K562 (cell line): ENCODE measurements around the gene NUB1. TPM values are rescaled to one million over a fixed set of nuclear protein-coding genes. Genes with fewer than 3 reads are reported as not detected.

Experiments
- ATAC-seq: fragments of 200-7000 bp; cut with Tn5 transposase; 3 replicates; pipeline ENCODE4 v1.9.1; 2020; ENCODE audit warnings: moderate library complexity
- BruUV-seq: library from RNA; stranded (reverse); fragments of 400-500 nt; replicated peaks from 2 replicates; lab custom pipeline; 2021; lab: Mats Ljungman, UMichigan
- CTCF ChIA-PET: fragments of 300-600 bp; formaldehyde crosslinking; extraction: SDS; loops from one replicate; lab custom pipeline; 2021; ENCODE audit warnings: low intra/inter-chr PET ratio; lab: Yijun Ruan, JAX
- POLR2A ChIA-PET: fragments of 300-600, 350-650 bp; sonication (Branson Sonifier 250); formaldehyde crosslinking; extraction: SDS; loops from one replicate; lab custom pipeline; 2021; ENCODE audit warnings: antibody characterized with exemption, inconsistent platforms; lab: Yijun Ruan, JAX
- DNase-seq, 4 experiments: peaks; one replicate each; pipeline versions ENCODE4 v3.0.0 to v3.0.0-alpha.2; 2011 to 2018; ENCODE audit warnings: low spot score in 3 of 4, mixed read lengths in 3 of 4; ENCODE audit errors: extremely low read depth in 1 of 4
- FAIRE-seq: peaks from 2 replicates; lab custom pipeline; 2011; peaks lifted over from hg19 to GRCh38; lab: Jason Lieb, UNC
- H2AFZ ChIP-seq: 2 replicates; pipeline ENCODE4 v1.6.0; 2011; ENCODE audit warnings: low read depth, low read length, control low read depth, inconsistent platforms
- H3K27ac ChIP-seq: fragments of 200-600 bp; 3 replicates; pipeline ENCODE4 v1.8.0; 2011; ENCODE audit warnings: low read depth, mild to moderate bottlenecking, control low read depth, inconsistent platforms, low read length, moderate library complexity, mixed read lengths; ENCODE audit errors: extremely low read depth
- H3K27me3 ChIP-seq, 2 experiments: fragments of 300-600 bp in 1 of 2; 2 replicates in 1 of 2; 3 replicates in 1 of 2; pipeline versions ENCODE4 v1.6.0 to v1.8.0; 2011; ENCODE audit warnings: inconsistent platforms in 2 of 2, low read length in 2 of 2, mild to moderate bottlenecking in 1 of 2, mixed read lengths in 1 of 2, moderate library complexity in 1 of 2; ENCODE audit not compliant: control insufficient read depth in 2 of 2, insufficient read depth in 2 of 2
- H3K36me3 ChIP-seq: fragments of 300-600 bp; 3 replicates; pipeline ENCODE4 v1.8.0; 2011; ENCODE audit warnings: mild to moderate bottlenecking, low read length, inconsistent platforms; ENCODE audit not compliant: control insufficient read depth, insufficient read depth
- H3K4me1 ChIP-seq, 2 experiments: fragments of 200-600 bp in 1 of 2; replicated peaks in 1 of 2; 2 replicates in 1 of 2; 3 replicates in 1 of 2; pipeline versions ENCODE4 v1.5.1 to v1.8.0; 2011; ENCODE audit warnings: inconsistent platforms in 2 of 2, low read length in 2 of 2, mild to moderate bottlenecking in 1 of 2, mixed read lengths in 1 of 2, moderate library complexity in 1 of 2; ENCODE audit not compliant: control insufficient read depth in 2 of 2, insufficient read depth in 2 of 2
- H3K4me2 ChIP-seq: 2 replicates; pipeline ENCODE4 v1.6.1; 2011; ENCODE audit warnings: low read length, control low read depth, inconsistent platforms, mixed read lengths; ENCODE audit not compliant: insufficient read depth
- H3K4me3 ChIP-seq: fragments of 200-600 bp; sonication (generic), shearing (Covaris generic); 2 replicates; pipeline ENCODE4 v1.5.1; 2016; ENCODE audit warnings: control low read depth, inconsistent platforms
- H3K79me2 ChIP-seq: fragments of 200-600 bp; 3 replicates; pipeline ENCODE4 v1.8.0; 2011; ENCODE audit warnings: low read length, inconsistent platforms; ENCODE audit not compliant: control insufficient read depth, insufficient read depth
- H3K9ac ChIP-seq, 2 experiments: 2 replicates each; pipeline versions ENCODE4 v1.6.0 to v1.6.1; 2011; ENCODE audit warnings: low read depth in 2 of 2, low read length in 2 of 2, control low read depth in 1 of 2, inconsistent platforms in 1 of 2, mild to moderate bottlenecking in 1 of 2, mixed read lengths in 1 of 2; ENCODE audit not compliant: insufficient read depth in 1 of 2
- H3K9me1 ChIP-seq: one replicate; pipeline ENCODE4 v1.6.0; 2011; ENCODE audit warnings: inconsistent platforms, mild to moderate bottlenecking, low read length, moderate library complexity; ENCODE audit not compliant: control insufficient read depth, insufficient read depth
- H3K9me3 ChIP-seq: replicated peaks from 2 replicates; pipeline ENCODE4 v1.5.1; 2011; ENCODE audit warnings: low read depth, low read length, inconsistent platforms; ENCODE audit not compliant: control insufficient read depth, insufficient read depth
- H4K20me1 ChIP-seq: replicated peaks from 2 replicates; pipeline ENCODE4 v1.6.1; 2011; ENCODE audit warnings: low read length, inconsistent platforms, mixed read lengths; ENCODE audit not compliant: control insufficient read depth, insufficient read depth
- BHLHE40 ChIP-seq: IDR thresholded peaks from 2 replicates; pipeline ENCODE4 v1.6.1; 2011; ENCODE audit warnings: low read length, improper control_type of control experiment
- CBX1 ChIP-seq: sonication (generic); IDR thresholded peaks from 2 replicates; pipeline ENCODE4 v1.6.1; 2016; ENCODE audit warnings: antibody characterized with exemption, low read depth, mild to moderate bottlenecking
- CCAR2 ChIP-seq: fragments of 200-400 bp; formaldehyde crosslinking; IDR thresholded peaks from 2 replicates; pipeline ENCODE4 v1.6.1; 2017; ENCODE audit warnings: mild to moderate bottlenecking, low read depth, low read length
- DMBX1 ChIP-seq: fragments of 250-450 bp; sonication (Bioruptor Pico); IDR thresholded peaks from 2 replicates; pipeline ENCODE4 v1.8.0; 2022; ENCODE audit warnings: inconsistent platforms, mild to moderate bottlenecking, moderate library complexity, borderline replicate concordance
- E2F3 ChIP-seq: fragments of 250-450 bp; sonication (Bioruptor Pico); IDR thresholded peaks from 2 replicates; pipeline ENCODE4 v1.4.0; 2020; ENCODE audit warnings: mild to moderate bottlenecking
- HNRNPH1 ChIP-seq: fragments of 200-400 bp; formaldehyde crosslinking; optimal IDR thresholded peaks from 2 replicates; pipeline ENCODE3; 2017; ENCODE audit warnings: low read depth, mild to moderate bottlenecking, low read length, moderate library complexity
- PURB ChIP-seq: sonication (generic); formaldehyde crosslinking; IDR thresholded peaks from 2 replicates; pipeline ENCODE4 v1.9.0; 2021; ENCODE audit warnings: low read depth, mild to moderate bottlenecking, missing genetic modification reagents
- SMARCA5 ChIP-seq: fragments of 450-650 bp; IDR thresholded peaks from 2 replicates; pipeline ENCODE4 v1.6.1; 2016
- SRSF9 ChIP-seq: fragments of 200-400 bp; formaldehyde crosslinking; IDR thresholded peaks from 2 replicates; pipeline ENCODE4 v1.6.1; 2017; ENCODE audit warnings: low read depth, low read length, borderline replicate concordance
- ZBTB11 ChIP-seq, 3 experiments: fragments of 200-800 bp in 1 of 3; fragments of 250-450 bp in 1 of 3; fragments of 450-650 bp in 1 of 3; sonication (Bioruptor Pico) in 1 of 3; sonication (Bioruptor generic) in 1 of 3; formaldehyde crosslinking in 1 of 3; IDR thresholded peaks; 2 replicates each; pipeline versions ENCODE4 v1.6.1 to v1.8.0; 2016 to 2022; ENCODE audit warnings: mild to moderate bottlenecking in 2 of 3, missing genetic modification characterization in 2 of 3, missing compliant biosample characterization in 1 of 3, moderate library complexity in 1 of 3
- ZC3H4 ChIP-seq: sonication (generic); formaldehyde crosslinking; IDR thresholded peaks from 2 replicates; pipeline ENCODE4 v1.9.0; 2021; ENCODE audit warnings: missing genetic modification reagents, borderline replicate concordance
- ZFP30 ChIP-seq: fragments of 250-450 bp; sonication (Bioruptor Pico); IDR thresholded peaks from 2 replicates; pipeline ENCODE4 v1.8.0; 2022; ENCODE audit warnings: moderate library complexity, mild to moderate bottlenecking, inconsistent platforms, borderline replicate concordance
- ZNF23 ChIP-seq: fragments of 250-450 bp; sonication (Bioruptor Pico); IDR thresholded peaks from 2 replicates; pipeline ENCODE4 v1.4.0; 2020; ENCODE audit warnings: mild to moderate bottlenecking
- ZNF695 ChIP-seq: fragments of 450-650 bp; formaldehyde crosslinking; IDR thresholded peaks from 2 replicates; pipeline ENCODE4 v1.4.0; 2020; ENCODE audit warnings: mild to moderate bottlenecking, moderate library complexity
- WGBS: fragments of 100-300 bp; shearing (Covaris generic); methylation state at CpG from one replicate; pipeline ENCODE4 v1.1.6; 2016; ENCODE audit warnings: low coverage, mixed read lengths; ENCODE audit not compliant: insufficient coverage; ENCODE audit errors: missing lambda C conversion rate; 5-methylcytosine and 5-hydroxymethylcytosine counted together
- in situ Hi-C: fragments of 300-500 bp; cut with MboI; formaldehyde crosslinking; loops from 4 replicates; pipeline ENCODE4 v1.15.0; 2018; ENCODE audit warnings: inconsistent platforms, mixed read lengths
- intact Hi-C: fragments of 100-400 bp; cut with micrococcal nuclease; formaldehyde crosslinking; loops from 2 replicates; pipeline ENCODE4 v1.14.2; 2022
- polyA plus RNA-seq, 8 experiments: library from polyadenylated mRNA; depleted of rRNA in 4 of 8; stranded (reverse) in 5 of 8; unstranded in 3 of 8; fragments of >200 nt; fragmentation: Nextera tagmentation in 2 of 8; fragmentation: Illumina TruSeq in 1 of 8; extraction: Ambion mirVana in 2 of 8; extraction: Trizol in 1 of 8; gene quantifications; 2 replicates each; pipeline versions ENCODE4 v1.2.1 to v1.2.3, GENCODE V29; 2011 to 2014; ENCODE audit warnings: inconsistent platforms in 1 of 8, missing spikeins in 1 of 8
- total RNA-seq, 7 experiments: library from RNA; depleted of rRNA in 6 of 7; stranded (reverse); fragments of >200 nt in 6 of 7; fragmentation: Illumina TruSeq in 2 of 7; extraction: Trizol in 2 of 7; gene quantifications; 2 replicates each; pipeline versions ENCODE4 v1.2.1 to v1.2.3, GENCODE V29; 2011 to 2021; ENCODE audit warnings: low replicate concordance in 1 of 7

The NUB1 gene
- total and polyA plus RNA-seq, 9 of the 15 experiments (the other 6 are each of a cell fraction or from before 2014, with no cell fraction given) = 43.2 to 159 (median 85.2) TPM

- CTCF ChIA-PET = interaction anchor here (4.8 kb wide), 1 partner anchor 32 kb away, joined by 73 read pairs; no protein-coding TSS in a partner anchor
- BruUV-seq = no TSS peak
- no peak overlapping the region for H3K4me3 ChIP-seq
- intact Hi-C loops = no loop called here
- H3K9me1 ChIP-seq = no peaks in the 10 kb centered on the region
- ATAC-seq = no peak
- POLR2A ChIA-PET = no interaction called here
- peaks cover 0 to 3% of the 10 kb centered on the region in 2 experiments; a peak in 1 of 5 replicates for H3K4me1 ChIP-seq
- no peak overlapping the region for H3K9ac ChIP-seq
- no peak overlapping the region for H3K4me2 ChIP-seq
- no peak for TF ChIP-seq HNRNPH1
- TF ChIP-seq E2F3 (CRISPR knock-in tag) = no peak
- no peak for TF ChIP-seq CCAR2
- TF ChIP-seq ZFP30 (CRISPR knock-in tag) = no peak
- TF ChIP-seq BHLHE40 = no peak
- TF ChIP-seq ZNF695 = no peak
- TF ChIP-seq ZNF23 = no peak
- peaks cover 3% of the 10 kb centered on the region; the same call in 1 of the 2 replicates for H3K9me3 ChIP-seq
- H2AFZ ChIP-seq = no peak overlapping the region
- 0% methylated on average over 4 of the region's 4 CpGs for WGBS
- no peaks in the 10 kb centered on the region for H4K20me1 ChIP-seq
- H3K36me3 ChIP-seq = no peaks in the 10 kb centered on the region
- H3K79me2 ChIP-seq = no peaks in the 10 kb centered on the region
- no peak for DNase-seq
- in situ Hi-C loops = loop anchor here (5.0 kb wide), 1 partner anchor 129 kb away; no protein-coding TSS in a partner anchor
- H3K27ac ChIP-seq = no peak overlapping the region
- peaks cover 3 to 13% of the 10 kb centered on the region in 2 experiments; a peak in 3 of 5 replicates for H3K27me3 ChIP-seq
- no peak for FAIRE-seq
Observed at GRCh38 chr7:151317936-151318335, 23.7 kb upstream of the NUB1 start.

- H3K9me1 ChIP-seq = no peaks in the 10 kb centered on the region
- peaks cover 3% of the 10 kb centered on the region; the same call in 1 of the 2 replicates for H3K9me3 ChIP-seq
- intact Hi-C loops (no loop called here), in situ Hi-C loops (loop anchor here (5.0 kb wide), 1 partner anchor 128 kb away; no protein-coding TSS in a partner anchor)
- no peaks in the 10 kb centered on the region for H3K36me3 ChIP-seq
- ChIA-PET POLR2A (interaction anchor here (0.7 kb wide), 1 partner anchor 199 kb away, joined by 3 read pairs; no protein-coding TSS in a partner anchor), CTCF (no interaction called here)
- FAIRE-seq = no peak
- no peak overlapping the region for H3K27ac ChIP-seq
- no peak overlapping the region for H3K4me2 ChIP-seq
- H4K20me1 ChIP-seq = no peaks in the 10 kb centered on the region
- WGBS = 0% methylated on average over 2 of the region's 2 CpGs
- H3K4me3 ChIP-seq = no peak overlapping the region
- ATAC-seq = no peak
- no peak for DNase-seq
- H3K27me3 ChIP-seq = peaks cover 5 to 13% of the 10 kb centered on the region in 2 experiments; a peak in 4 of 5 replicates
- H2AFZ ChIP-seq = no peak overlapping the region
- no peaks in the 10 kb centered on the region for H3K79me2 ChIP-seq
- no peaks in the 10 kb centered on the region for H3K4me1 ChIP-seq
- H3K9ac ChIP-seq = no peak overlapping the region
- no TSS peak for BruUV-seq
- peak; percentile 33; the same call in 1 of the 2 replicates for TF ChIP-seq CBX1
- no peak for TF ChIP-seq SRSF9
- no peak for TF ChIP-seq SMARCA5
- no peak for TF ChIP-seq ZC3H4 (CRISPR knock-in tag)
- TF ChIP-seq ZBTB11 (CRISPR knock-in tag; IDR thresholded peaks at IDR 0.05) = no peak
- TF ChIP-seq DMBX1 = no peak
- no peak for TF ChIP-seq PURB (CRISPR knock-in tag)
Observed at GRCh38 chr7:151319189-151319588, 22.4 kb upstream of the NUB1 start.
